ENCODE data around the gene HEMK1. TPM values are rescaled to one million over a fixed set of nuclear protein-coding genes. Genes with fewer than 3 reads are reported as not detected.

Gene HEMK1
- total and polyA plus RNA-seq, 4 donors, result 3.7 to 9.5 (median 8.9) TPM

DNA sequence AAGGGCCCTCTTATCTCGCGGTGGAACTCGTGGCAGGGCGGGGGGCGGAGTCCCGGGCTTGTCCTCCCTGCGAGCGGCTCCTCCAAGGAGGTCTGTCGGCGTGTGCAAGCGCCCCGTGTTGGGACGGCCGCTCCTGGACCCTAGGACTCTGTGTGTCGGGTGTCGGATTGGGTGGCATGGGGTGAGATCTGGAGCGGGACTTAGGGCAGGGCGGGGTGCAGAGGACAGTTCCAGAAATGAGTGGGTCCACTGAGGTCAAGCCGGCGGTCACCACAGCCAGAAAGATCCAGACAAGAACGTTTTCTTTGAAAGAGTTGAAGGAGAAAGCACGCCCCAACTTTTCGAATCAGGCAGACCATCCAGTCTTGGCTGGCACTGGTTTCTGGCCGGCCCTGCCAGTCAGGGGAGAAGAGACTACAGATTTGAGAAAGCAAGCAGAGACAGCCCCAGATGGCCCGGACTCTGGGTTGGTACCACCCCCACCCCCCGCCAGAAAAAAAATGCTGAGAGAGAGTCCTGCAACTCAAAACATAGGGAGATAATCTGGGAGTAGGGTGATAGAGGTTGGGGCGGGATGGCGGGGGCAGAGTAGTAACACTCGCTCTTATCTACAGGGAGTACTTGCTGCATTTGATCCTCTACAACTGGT is 43.0 kb downstream of the HEMK1 start:
- H3K36me3 ChIP-seq (ENCODE audit: control insufficient read depth in 4 of 4, insufficient read depth in 3 of 4, low read depth in 1 of 4, low read length in 3 of 4), result peaks cover 2 to 11% (median 8%) of the 10 kb centered on the region in 4 donors
- TF ChIP-seq FOXA2 (IDR thresholded peaks at IDR 0.05), result no peak
- peak in 1 of 2 donors; percentile 39 for TF ChIP-seq HNF4A (conservative IDR thresholded peaks at IDR 0.05)
- no peak for TF ChIP-seq EGR1 (IDR thresholded peaks at IDR 0.05; ENCODE audit: low read depth in 2 of 2)
- TF ChIP-seq RXRA (IDR thresholded peaks at IDR 0.05), result peak in 1 of 2 donors; percentile 38
- TF ChIP-seq SP1 (IDR thresholded peaks at IDR 0.05), result peak; percentile 23
- WGBS, result 3% methylated on average over 29 of the region's 29 CpGs
- peak overlapping the region; percentile 85 to 86 for H3K27ac ChIP-seq (ENCODE audit: low read depth in 1 of 2, low read length in 2 of 2)
- peak overlapping the region; percentile 44 to 73 for H3K9ac ChIP-seq (ENCODE audit: low read depth in 1 of 2, low read length in 2 of 2)
- peak overlapping the region; percentile 72 to 77 (median 73) for H3K4me3 ChIP-seq (ENCODE audit: low read depth in 1 of 3, low read length in 3 of 3)
- peaks cover 6 to 71% (median 45%) of the 10 kb centered on the region in 4 donors for H3K4me1 ChIP-seq (ENCODE audit: control insufficient read depth in 4 of 4, insufficient read depth in 4 of 4, low read length in 3 of 4)
- DNase-seq (ENCODE audit: low spot score), result peak; percentile 63
- H3K9me3 ChIP-seq (ENCODE audit: control insufficient read depth in 4 of 4, low read length in 3 of 4), result no peaks in the 10 kb centered on the region
- H3K27me3 ChIP-seq (ENCODE audit: control insufficient read depth in 4 of 4, insufficient read depth in 4 of 4, low read length in 3 of 4), result no peaks in the 10 kb centered on the region

DNA sequence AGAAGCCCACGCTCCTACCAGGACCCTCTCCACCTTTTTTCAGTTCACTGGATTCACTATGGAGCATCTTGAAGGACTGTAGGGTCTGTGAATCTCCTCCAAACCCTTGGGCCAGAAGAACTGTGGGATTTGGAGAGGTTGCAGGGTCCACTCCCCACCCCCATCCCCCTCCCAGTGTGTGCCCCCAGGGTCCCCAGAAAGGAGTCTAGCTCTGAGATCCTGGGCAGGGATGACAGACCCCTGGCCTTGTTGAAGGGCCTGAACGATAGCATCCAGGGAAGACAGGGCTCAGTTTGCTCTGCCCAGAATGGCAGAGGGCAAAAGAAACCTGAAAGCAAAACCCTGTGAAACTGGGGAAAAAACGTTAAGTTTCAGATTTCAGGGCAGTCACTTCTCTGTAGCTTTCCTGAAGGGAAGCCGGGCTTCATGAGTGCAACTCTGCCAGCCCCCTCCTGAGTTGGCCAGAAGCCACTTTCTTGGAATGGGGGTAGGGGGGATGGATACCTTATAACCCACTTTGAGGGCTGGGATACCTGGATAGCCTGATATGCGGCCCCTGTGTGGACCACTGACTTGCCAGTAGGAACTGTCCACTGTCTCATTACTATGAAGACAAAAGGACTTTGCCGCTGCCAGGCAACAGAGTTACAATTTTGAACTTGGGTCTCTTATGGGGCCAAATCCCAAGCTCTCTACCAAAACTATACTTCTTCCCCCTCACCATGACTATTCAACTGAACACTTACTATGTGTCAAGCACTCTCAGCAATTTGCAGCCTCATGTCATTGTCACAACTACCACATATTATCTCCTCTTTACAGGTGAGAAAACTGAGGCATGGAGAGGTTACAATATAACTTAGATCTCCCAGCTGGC is 43.9 kb downstream of the HEMK1 start:
- no peak for DNase-seq (ENCODE audit: low spot score)
- H3K27ac ChIP-seq (ENCODE audit: low read depth in 1 of 2, low read length in 2 of 2), result peak overlapping the region; percentile 85 to 86
- peak overlapping the region; percentile 8 to 15 for H3K9ac ChIP-seq (ENCODE audit: low read depth in 1 of 2, low read length in 2 of 2)
- no peaks in the 10 kb centered on the region for H3K27me3 ChIP-seq (ENCODE audit: control insufficient read depth in 4 of 4, insufficient read depth in 4 of 4, low read length in 3 of 4)
- peaks cover 0 to 3% (median 2%) of the 10 kb centered on the region in 4 donors for H3K36me3 ChIP-seq (ENCODE audit: control insufficient read depth in 4 of 4, insufficient read depth in 3 of 4, low read depth in 1 of 4, low read length in 3 of 4)
- H3K4me1 ChIP-seq (ENCODE audit: control insufficient read depth in 4 of 4, insufficient read depth in 4 of 4, low read length in 3 of 4), result peaks cover 7 to 71% (median 44%) of the 10 kb centered on the region in 4 donors
- WGBS, result 47% methylated on average over 6 of the region's 6 CpGs
- H3K9me3 ChIP-seq (ENCODE audit: control insufficient read depth in 4 of 4, low read length in 3 of 4), result no peaks in the 10 kb centered on the region
- TF ChIP-seq NR2F2 (IDR thresholded peaks at IDR 0.05), result no peak
- no peak for TF ChIP-seq RXRA (IDR thresholded peaks at IDR 0.05)
- peak overlapping the region; percentile 72 to 77 (median 73) for H3K4me3 ChIP-seq (ENCODE audit: low read depth in 1 of 3, low read length in 3 of 3)

DNA sequence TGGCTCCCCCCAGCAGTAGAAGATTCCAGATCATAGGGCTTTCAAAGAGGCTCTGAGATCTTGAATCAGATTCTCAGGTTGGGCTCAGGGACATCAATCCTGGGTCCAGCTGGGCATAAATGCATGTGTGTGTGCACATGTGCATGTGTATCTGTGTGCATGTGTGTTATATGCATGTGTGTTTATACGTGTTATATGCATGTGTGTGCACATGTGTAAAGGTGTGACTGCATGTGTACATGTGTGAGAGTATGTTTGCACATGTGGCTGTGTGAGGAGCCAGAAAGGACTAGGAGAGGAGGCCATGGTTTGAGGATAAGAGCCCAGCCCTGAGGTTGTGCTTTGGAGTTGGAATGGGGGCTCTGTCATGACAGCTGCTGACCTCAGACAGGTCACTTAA is 45.9 kb downstream of the HEMK1 start:
- no peaks in the 10 kb centered on the region for H3K36me3 ChIP-seq (ENCODE audit: control insufficient read depth in 4 of 4, insufficient read depth in 3 of 4, low read depth in 1 of 4, low read length in 3 of 4)
- no peak overlapping the region for H3K9ac ChIP-seq (ENCODE audit: low read depth in 1 of 2, low read length in 2 of 2)
- TF ChIP-seq NR2F2 (IDR thresholded peaks at IDR 0.05) (no peak), RXRA (IDR thresholded peaks at IDR 0.05) (no peak), JUND (IDR thresholded peaks at IDR 0.05) (no peak), GABPA (IDR thresholded peaks at IDR 0.05 in 1 of 2, conservative IDR thresholded peaks at IDR 0.05 in 1 of 2) (no peak), EGR1 (IDR thresholded peaks at IDR 0.05; ENCODE audit: low read depth in 2 of 2) (no peak), FOXA2 (IDR thresholded peaks at IDR 0.05) (no peak), TAF1 (conservative IDR thresholded peaks at IDR 0.05) (no peak), RAD21 (IDR thresholded peaks at IDR 0.05) (no peak), HNF4A (conservative IDR thresholded peaks at IDR 0.05) (no peak)
- TF ChIP-seq, protein P1, sequence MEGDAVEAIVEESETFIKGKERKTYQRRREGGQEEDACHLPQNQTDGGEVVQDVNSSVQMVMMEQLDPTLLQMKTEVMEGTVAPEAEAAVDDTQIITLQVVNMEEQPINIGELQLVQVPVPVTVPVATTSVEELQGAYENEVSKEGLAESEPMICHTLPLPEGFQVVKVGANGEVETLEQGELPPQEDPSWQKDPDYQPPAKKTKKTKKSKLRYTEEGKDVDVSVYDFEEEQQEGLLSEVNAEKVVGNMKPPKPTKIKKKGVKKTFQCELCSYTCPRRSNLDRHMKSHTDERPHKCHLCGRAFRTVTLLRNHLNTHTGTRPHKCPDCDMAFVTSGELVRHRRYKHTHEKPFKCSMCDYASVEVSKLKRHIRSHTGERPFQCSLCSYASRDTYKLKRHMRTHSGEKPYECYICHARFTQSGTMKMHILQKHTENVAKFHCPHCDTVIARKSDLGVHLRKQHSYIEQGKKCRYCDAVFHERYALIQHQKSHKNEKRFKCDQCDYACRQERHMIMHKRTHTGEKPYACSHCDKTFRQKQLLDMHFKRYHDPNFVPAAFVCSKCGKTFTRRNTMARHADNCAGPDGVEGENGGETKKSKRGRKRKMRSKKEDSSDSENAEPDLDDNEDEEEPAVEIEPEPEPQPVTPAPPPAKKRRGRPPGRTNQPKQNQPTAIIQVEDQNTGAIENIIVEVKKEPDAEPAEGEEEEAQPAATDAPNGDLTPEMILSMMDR (IDR thresholded peaks at IDR 0.05; ENCODE audit: low read depth, low read length, missing input control), result no peak
- TF ChIP-seq, protein P2, sequence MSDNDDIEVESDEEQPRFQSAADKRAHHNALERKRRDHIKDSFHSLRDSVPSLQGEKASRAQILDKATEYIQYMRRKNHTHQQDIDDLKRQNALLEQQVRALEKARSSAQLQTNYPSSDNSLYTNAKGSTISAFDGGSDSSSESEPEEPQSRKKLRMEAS (IDR thresholded peaks at IDR 0.05), result no peak
- no peaks in the 10 kb centered on the region for H3K9me3 ChIP-seq (ENCODE audit: control insufficient read depth in 4 of 4, low read length in 3 of 4)
- H3K4me3 ChIP-seq (ENCODE audit: low read depth in 1 of 3, low read length in 3 of 3), result no peak overlapping the region
- peaks cover 4 to 55% (median 39%) of the 10 kb centered on the region in 4 donors for H3K4me1 ChIP-seq (ENCODE audit: control insufficient read depth in 4 of 4, insufficient read depth in 4 of 4, low read length in 3 of 4)
- DNase-seq (ENCODE audit: low spot score), result no peak
- no peak overlapping the region for H3K27ac ChIP-seq (ENCODE audit: low read depth in 1 of 2, low read length in 2 of 2)
- no peaks in the 10 kb centered on the region for H3K27me3 ChIP-seq (ENCODE audit: control insufficient read depth in 4 of 4, insufficient read depth in 4 of 4, low read length in 3 of 4)
- WGBS, result 66% methylated on average over 1 of the region's 1 CpG

All from liver (tissue), 9 donors.